Measurements from ENCODE around the gene PPM1H.

PPM1H gene

DNA sequence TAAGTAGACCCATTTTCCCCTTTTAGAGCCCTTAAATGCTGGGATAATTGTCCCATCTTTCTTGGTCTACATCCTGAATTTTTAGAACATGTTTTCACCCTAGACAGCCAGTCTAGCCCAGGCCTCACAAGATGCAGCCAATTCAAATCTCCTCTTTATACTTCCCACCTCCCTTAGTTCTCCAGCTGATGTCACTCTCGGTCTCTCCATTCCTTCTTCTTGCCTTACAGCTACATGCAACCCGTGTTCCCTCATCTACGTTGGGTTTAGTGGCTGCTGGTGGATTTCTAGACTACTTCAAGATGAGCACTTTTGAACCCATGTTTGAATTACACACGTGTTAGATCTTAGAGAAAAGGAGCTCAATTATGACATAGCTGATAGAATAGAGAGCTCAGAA, 132.0 kb downstream of the PPM1H start:
- no peak for DNase-seq (ENCODE audit: low read depth)
- TF ChIP-seq, protein P1, sequence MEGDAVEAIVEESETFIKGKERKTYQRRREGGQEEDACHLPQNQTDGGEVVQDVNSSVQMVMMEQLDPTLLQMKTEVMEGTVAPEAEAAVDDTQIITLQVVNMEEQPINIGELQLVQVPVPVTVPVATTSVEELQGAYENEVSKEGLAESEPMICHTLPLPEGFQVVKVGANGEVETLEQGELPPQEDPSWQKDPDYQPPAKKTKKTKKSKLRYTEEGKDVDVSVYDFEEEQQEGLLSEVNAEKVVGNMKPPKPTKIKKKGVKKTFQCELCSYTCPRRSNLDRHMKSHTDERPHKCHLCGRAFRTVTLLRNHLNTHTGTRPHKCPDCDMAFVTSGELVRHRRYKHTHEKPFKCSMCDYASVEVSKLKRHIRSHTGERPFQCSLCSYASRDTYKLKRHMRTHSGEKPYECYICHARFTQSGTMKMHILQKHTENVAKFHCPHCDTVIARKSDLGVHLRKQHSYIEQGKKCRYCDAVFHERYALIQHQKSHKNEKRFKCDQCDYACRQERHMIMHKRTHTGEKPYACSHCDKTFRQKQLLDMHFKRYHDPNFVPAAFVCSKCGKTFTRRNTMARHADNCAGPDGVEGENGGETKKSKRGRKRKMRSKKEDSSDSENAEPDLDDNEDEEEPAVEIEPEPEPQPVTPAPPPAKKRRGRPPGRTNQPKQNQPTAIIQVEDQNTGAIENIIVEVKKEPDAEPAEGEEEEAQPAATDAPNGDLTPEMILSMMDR (IDR thresholded peaks at IDR 0.05; ENCODE audit: insufficient read depth, low read depth, low read length, missing control alignments) = no peak
- no peak overlapping the region for H3K4me3 ChIP-seq (ENCODE audit: low read length)

DNA sequence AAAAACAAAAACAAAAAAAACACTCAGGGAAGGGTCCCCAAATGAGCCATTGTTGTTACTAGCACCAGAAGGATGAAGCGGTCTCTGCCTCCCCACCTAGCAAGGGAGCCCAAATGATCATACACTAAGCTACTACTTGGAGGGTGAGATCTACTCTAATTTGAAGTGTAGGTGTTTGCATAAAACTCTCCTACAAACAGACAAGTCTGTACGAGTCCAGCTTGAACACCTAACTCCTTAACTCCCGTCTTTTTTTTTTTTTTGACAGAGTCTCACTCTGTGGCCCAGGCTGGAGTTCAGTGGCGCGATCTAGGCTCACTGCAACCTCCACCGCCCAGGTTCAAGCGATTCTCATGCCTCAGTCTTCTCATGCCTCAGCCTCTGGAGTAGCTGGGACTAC, 132.6 kb downstream of the PPM1H start:
- no peak overlapping the region for H3K4me3 ChIP-seq (ENCODE audit: low read length)
- TF ChIP-seq, protein P1 (IDR thresholded peaks at IDR 0.05; ENCODE audit: insufficient read depth, low read depth, low read length, missing control alignments) = no peak
- DNase-seq (ENCODE audit: low read depth) = peak; percentile 68

DNA sequence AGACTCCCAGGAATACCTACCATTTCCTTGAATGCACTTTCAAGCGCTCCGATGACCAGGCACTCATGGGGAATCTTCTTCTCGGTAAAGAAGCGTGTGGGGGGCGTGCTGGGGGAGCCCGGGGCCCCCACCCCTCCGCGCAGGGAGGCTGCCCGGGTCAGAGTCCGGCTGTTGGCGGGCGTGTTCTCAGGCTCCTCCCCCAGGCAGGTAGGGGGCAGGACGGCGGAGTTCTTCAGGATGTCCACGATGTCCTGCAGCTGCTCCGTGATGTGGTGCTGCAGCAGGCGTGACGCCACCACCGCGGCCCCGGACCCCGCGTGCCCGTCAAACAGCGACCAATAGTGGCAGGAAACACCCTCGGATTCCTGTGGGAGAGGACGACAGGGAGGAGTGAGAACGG, 133.2 kb downstream of the PPM1H start:
- no peak overlapping the region for H3K4me3 ChIP-seq (ENCODE audit: low read length)
- TF ChIP-seq, protein P1 (IDR thresholded peaks at IDR 0.05; ENCODE audit: insufficient read depth, low read depth, low read length, missing control alignments) = no peak
- DNase-seq (ENCODE audit: low read depth) = no peak

DNA sequence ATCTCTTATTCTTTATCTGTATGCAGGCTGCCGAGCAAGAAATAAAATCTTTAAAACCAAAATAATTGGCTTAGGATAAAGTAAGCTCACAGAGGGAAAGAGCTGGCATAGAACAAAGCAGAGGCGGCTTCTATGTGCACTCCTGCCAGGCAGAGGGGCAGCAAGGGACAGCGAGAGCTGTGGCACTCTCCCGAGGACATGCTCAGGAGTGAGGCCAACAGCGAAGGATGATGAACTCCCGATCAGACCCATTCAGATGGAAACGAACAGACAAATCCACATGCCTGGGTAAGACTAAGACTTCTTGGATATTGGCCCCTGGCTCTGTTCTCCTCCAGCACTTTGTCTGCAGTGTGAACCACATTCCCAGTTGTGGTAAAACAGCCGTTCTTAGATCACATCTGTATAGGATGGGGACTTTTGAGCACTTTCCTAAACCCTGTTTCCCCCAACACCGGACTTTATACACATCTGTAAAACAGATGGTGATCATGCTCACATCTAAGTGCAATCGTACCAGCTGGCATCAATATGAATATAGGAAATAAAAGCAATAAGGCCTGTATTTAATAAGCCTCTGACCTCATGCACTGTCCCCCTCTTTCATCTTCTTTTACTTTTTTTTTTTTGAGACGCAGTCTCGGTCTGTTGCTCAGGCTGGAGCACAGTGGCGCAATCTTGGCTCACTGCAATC, 134.1 kb downstream of the PPM1H start:
- no peak overlapping the region for H3K4me3 ChIP-seq (ENCODE audit: low read length)
- TF ChIP-seq, protein P1 (IDR thresholded peaks at IDR 0.05; ENCODE audit: insufficient read depth, low read depth, low read length, missing control alignments) = no peak
- no peak for DNase-seq (ENCODE audit: low read depth)

DNA sequence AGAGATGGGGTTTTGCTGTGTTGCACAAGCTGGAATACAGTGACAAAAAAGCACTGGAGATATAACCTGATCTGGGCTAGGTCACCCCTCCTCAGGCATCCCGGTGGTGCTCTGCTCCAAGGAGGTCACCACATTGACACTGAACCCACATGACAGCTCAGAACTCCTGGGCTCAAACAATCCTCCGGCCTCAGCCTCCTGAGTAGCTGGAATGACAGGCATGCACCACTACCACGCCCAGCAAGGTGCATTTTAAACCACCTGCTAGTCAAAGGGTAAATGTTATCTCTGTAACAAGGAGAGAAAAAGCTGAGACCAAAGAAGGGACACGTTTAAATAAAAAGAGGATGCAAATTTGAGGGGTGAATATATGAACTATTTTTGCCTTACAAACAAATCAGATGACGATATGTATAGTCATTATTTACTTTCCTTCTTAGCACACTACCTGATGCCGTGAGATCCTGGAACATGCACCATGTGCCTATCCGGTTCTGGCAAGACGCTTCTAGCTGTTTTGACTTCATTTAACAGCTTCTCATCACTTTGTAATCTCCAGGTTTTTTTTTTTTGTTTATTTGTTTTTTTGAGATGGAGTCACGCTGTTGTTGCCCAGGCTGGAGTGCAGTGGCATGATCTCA, 135.1 kb downstream of the PPM1H start:
- TF ChIP-seq, protein P1 (IDR thresholded peaks at IDR 0.05; ENCODE audit: insufficient read depth, low read depth, low read length, missing control alignments) = no peak

DNA sequence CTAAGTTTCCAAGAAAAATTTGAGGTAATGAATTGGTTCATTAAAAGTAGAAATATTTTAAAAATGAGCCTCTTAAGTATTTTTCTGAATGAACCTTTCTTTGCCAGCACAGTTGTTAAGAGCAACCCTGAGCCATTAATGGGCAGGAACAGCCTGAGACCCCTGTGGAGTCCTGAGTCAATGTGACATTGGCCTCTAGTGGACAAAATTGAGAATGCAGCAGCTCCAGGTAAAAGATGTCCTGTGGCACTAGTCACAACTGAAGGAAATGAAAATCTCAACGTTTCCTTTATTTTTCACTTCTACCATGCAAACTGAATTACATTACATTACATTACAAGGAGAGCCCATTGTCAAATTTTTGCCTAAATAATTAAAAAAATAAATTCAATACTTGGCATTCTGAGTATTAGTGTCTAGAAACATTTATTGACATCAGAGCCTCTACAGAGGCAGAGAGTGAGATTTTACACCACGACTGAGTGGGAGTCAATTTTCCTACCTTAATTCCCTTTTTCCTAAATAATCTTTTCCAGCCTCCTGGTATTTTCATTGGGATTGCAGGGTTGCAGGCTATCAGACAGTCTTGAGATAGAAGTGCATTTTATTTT, 135.7 kb downstream of the PPM1H start:
- no peak overlapping the region for H3K4me3 ChIP-seq (ENCODE audit: low read length)
- DNase-seq (ENCODE audit: low read depth) = peak; percentile 68
- TF ChIP-seq, protein P1 (IDR thresholded peaks at IDR 0.05; ENCODE audit: insufficient read depth, low read depth, low read length, missing control alignments) = peak; percentile 97

More for the DNA sequence above, 135.1 kb downstream of the PPM1H start:
- no peak overlapping the region for H3K4me3 ChIP-seq (ENCODE audit: low read length)
- peak; percentile 91 for DNase-seq (ENCODE audit: low read depth)

All from epithelial cell of esophagus (primary cell).